ENCODE results near the gene PFN3.

PFN3 gene

GRCh38 chr5:177430140-177430951 lies 29.9 kb upstream of the PFN3 start:
- Histone ChIP-seq H2AFZ (ENCODE audit: low read depth, low read length) (no peak overlapping the region), H3K79me2 (ENCODE audit: low read length) (peaks cover 40% of the 10 kb centered on the region), H3K27ac (ENCODE audit: low read length) (peak overlapping the region; percentile 42), H3K4me3 (ENCODE audit: low read length) (peak overlapping the region; percentile 12; the same call in 1 of the 2 replicates), H3K36me3 (replicated peaks; ENCODE audit: low read depth, low read length) (peaks cover 28% of the 10 kb centered on the region), H3K27me3 (ENCODE audit: low read depth, low read length) (no peaks in the 10 kb centered on the region), H3K4me1 (ENCODE audit: low read length) (peaks cover 51% of the 10 kb centered on the region), H3K4me2 (ENCODE audit: low read length) (peak overlapping the region; percentile 97), H4K20me1 (ENCODE audit: insufficient read depth, low read length) (peaks cover 21% of the 10 kb centered on the region), H3K9ac (ENCODE audit: low read length) (peak overlapping the region; percentile 47; the same call in 1 of the 2 replicates), H3K9me3 (ENCODE audit: insufficient read depth, low read length) (no peaks in the 10 kb centered on the region)
- TF ChIP-seq CTCF (IDR thresholded peaks at IDR 0.05; ENCODE audit: low read depth, low read length) (no peak), EZH2phosphoT487 (IDR thresholded peaks at IDR 0.05; ENCODE audit: low read depth) (no peak)

GRCh38 chr5:177429248-177430040 lies 29.0 kb upstream of the PFN3 start:
- TF ChIP-seq EZH2phosphoT487 (IDR thresholded peaks at IDR 0.05; ENCODE audit: low read depth) (no peak), CTCF (IDR thresholded peaks at IDR 0.05; ENCODE audit: low read depth, low read length) (no peak)
- Histone ChIP-seq H3K4me1 (ENCODE audit: low read length) (peaks cover 55% of the 10 kb centered on the region), H3K27me3 (ENCODE audit: low read depth, low read length) (no peaks in the 10 kb centered on the region), H3K9ac (ENCODE audit: low read length) (peak overlapping the region; percentile 47), H3K36me3 (replicated peaks; ENCODE audit: low read depth, low read length) (peaks cover 22% of the 10 kb centered on the region), H3K27ac (ENCODE audit: low read length) (peak overlapping the region; percentile 31), H2AFZ (ENCODE audit: low read depth, low read length) (no peak overlapping the region), H3K9me3 (ENCODE audit: insufficient read depth, low read length) (no peaks in the 10 kb centered on the region), H4K20me1 (ENCODE audit: insufficient read depth, low read length) (peaks cover 21% of the 10 kb centered on the region), H3K4me2 (ENCODE audit: low read length) (peak overlapping the region; percentile 97), H3K79me2 (ENCODE audit: low read length) (peaks cover 40% of the 10 kb centered on the region), H3K4me3 (ENCODE audit: low read length) (peak overlapping the region; percentile 52)

GRCh38 chr5:177428574-177429217 lies 28.2 kb upstream of the PFN3 start:
- peaks cover 17% of the 10 kb centered on the region for H3K36me3 ChIP-seq (replicated peaks; ENCODE audit: low read depth, low read length)
- no peaks in the 10 kb centered on the region for H3K27me3 ChIP-seq (ENCODE audit: low read depth, low read length)
- peaks cover 21% of the 10 kb centered on the region for H4K20me1 ChIP-seq (ENCODE audit: insufficient read depth, low read length)
- peak overlapping the region; percentile 31 for H3K27ac ChIP-seq (ENCODE audit: low read length)
- peak overlapping the region; percentile 97 for H3K4me2 ChIP-seq (ENCODE audit: low read length)
- no peak overlapping the region for H2AFZ ChIP-seq (ENCODE audit: low read depth, low read length)
- no peak for TF ChIP-seq CTCF (IDR thresholded peaks at IDR 0.05; ENCODE audit: low read depth, low read length)
- no peak for TF ChIP-seq EZH2phosphoT487 (IDR thresholded peaks at IDR 0.05; ENCODE audit: low read depth)
- H3K4me1 ChIP-seq (ENCODE audit: low read length): peaks cover 55% of the 10 kb centered on the region
- peak overlapping the region; percentile 52 for H3K4me3 ChIP-seq (ENCODE audit: low read length)
- no peaks in the 10 kb centered on the region for H3K9me3 ChIP-seq (ENCODE audit: insufficient read depth, low read length)
- H3K79me2 ChIP-seq (ENCODE audit: low read length): peaks cover 40% of the 10 kb centered on the region
- peak overlapping the region; percentile 47; the same call in 1 of the 2 replicates for H3K9ac ChIP-seq (ENCODE audit: low read length)

Data from OCI-LY3 (cell line).